ENCODE measurements around the gene BUD13.

The BUD13 gene

DNA sequence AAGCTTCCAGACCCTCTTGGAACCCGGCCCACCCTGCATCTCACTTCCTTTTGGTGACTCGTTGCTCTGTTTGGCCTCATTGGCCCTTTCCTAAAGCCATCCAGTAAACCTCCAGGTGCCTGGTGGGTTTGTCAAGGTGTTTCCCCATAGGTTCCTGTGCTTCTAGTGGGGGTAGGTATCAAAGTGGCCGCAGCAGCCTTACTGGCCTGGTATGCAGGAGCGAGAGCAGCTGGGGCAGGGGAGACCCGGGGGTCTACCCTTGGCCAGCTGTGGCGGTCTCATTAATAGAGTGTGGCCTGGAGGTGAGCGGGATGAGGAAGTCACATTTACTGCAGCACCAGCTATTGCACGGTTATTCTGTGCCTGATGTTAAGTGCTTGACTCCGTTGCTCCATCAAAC, 46.3 kb upstream of the BUD13 start:
- no peaks in the 10 kb centered on the region for H3K36me3 ChIP-seq (replicated peaks; ENCODE audit: insufficient read depth, low read length)
- no peaks in the 10 kb centered on the region for H3K9me2 ChIP-seq (replicated peaks; ENCODE audit: insufficient read depth, low read length)
- H2AFZ ChIP-seq (ENCODE audit: low read length) = no peak overlapping the region
- no peaks in the 10 kb centered on the region for H3F3A ChIP-seq (ENCODE audit: insufficient read depth, low read length)
- no peak overlapping the region for H3K4me2 ChIP-seq (ENCODE audit: low read depth, low read length)
- H3K4me3 ChIP-seq (ENCODE audit: low read length) = no peak overlapping the region
- no peak for TF ChIP-seq EZH2phosphoT487 (IDR thresholded peaks at IDR 0.05; ENCODE audit: low read length)
- TF ChIP-seq, protein P1, sequence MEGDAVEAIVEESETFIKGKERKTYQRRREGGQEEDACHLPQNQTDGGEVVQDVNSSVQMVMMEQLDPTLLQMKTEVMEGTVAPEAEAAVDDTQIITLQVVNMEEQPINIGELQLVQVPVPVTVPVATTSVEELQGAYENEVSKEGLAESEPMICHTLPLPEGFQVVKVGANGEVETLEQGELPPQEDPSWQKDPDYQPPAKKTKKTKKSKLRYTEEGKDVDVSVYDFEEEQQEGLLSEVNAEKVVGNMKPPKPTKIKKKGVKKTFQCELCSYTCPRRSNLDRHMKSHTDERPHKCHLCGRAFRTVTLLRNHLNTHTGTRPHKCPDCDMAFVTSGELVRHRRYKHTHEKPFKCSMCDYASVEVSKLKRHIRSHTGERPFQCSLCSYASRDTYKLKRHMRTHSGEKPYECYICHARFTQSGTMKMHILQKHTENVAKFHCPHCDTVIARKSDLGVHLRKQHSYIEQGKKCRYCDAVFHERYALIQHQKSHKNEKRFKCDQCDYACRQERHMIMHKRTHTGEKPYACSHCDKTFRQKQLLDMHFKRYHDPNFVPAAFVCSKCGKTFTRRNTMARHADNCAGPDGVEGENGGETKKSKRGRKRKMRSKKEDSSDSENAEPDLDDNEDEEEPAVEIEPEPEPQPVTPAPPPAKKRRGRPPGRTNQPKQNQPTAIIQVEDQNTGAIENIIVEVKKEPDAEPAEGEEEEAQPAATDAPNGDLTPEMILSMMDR (IDR thresholded peaks at IDR 0.05; ENCODE audit: low read length) = no peak
- no peak for TF ChIP-seq EZH2 (optimal IDR thresholded peaks at IDR 0.05; ENCODE audit: low read depth, low read length)
- H3K79me2 ChIP-seq (ENCODE audit: low read length) = no peaks in the 10 kb centered on the region
- H3K27ac ChIP-seq (ENCODE audit: low read length) = no peak overlapping the region
- no peaks in the 10 kb centered on the region for H3K9me3 ChIP-seq (replicated peaks; ENCODE audit: insufficient read depth, low read length)
- no peaks in the 10 kb centered on the region for H4K20me1 ChIP-seq (ENCODE audit: insufficient read depth, low read length)
- no peaks in the 10 kb centered on the region for H3K4me1 ChIP-seq (ENCODE audit: low read length)
- H3K9ac ChIP-seq (ENCODE audit: low read length) = no peak overlapping the region
- DNase-seq = no peak
- H3K27me3 ChIP-seq (replicated peaks; ENCODE audit: insufficient read depth, low read length) = no peaks in the 10 kb centered on the region

DNA sequence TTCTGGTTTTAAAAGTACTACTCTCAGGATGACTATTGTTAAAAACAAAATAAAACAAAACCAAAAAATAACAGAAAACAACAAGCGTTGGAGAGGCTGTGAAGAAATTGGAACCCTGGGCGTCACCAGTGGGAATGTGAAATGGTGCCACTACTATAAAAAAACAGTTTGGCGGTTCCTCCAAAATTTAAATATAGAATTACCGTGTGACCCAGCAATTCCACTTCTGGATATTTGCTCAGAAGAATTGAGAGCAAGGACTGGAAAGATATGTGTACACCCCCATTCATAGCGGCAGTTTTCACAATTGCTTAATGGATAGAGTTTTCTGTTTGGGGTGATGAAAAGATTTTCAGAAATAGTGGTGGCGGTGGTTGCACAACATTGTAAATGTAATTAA, 41.7 kb upstream of the BUD13 start:
- Histone ChIP-seq H3K9me3 (replicated peaks; ENCODE audit: insufficient read depth, low read length) (no peaks in the 10 kb centered on the region), H3K27me3 (replicated peaks; ENCODE audit: insufficient read depth, low read length) (no peaks in the 10 kb centered on the region), H3K27ac (ENCODE audit: low read length) (no peak overlapping the region), H3K79me2 (ENCODE audit: low read length) (no peaks in the 10 kb centered on the region), H3F3A (ENCODE audit: insufficient read depth, low read length) (no peaks in the 10 kb centered on the region), H3K4me3 (ENCODE audit: low read length) (no peak overlapping the region), H2AFZ (ENCODE audit: low read length) (no peak overlapping the region), H3K4me1 (ENCODE audit: low read length) (no peaks in the 10 kb centered on the region), H3K4me2 (ENCODE audit: low read depth, low read length) (no peak overlapping the region), H4K20me1 (ENCODE audit: insufficient read depth, low read length) (no peaks in the 10 kb centered on the region), H3K9me2 (replicated peaks; ENCODE audit: insufficient read depth, low read length) (no peaks in the 10 kb centered on the region), H3K36me3 (replicated peaks; ENCODE audit: insufficient read depth, low read length) (no peaks in the 10 kb centered on the region), H3K9ac (ENCODE audit: low read length) (no peak overlapping the region)
- no peak for TF ChIP-seq EZH2 (optimal IDR thresholded peaks at IDR 0.05; ENCODE audit: low read depth, low read length)
- DNase-seq = no peak

DNA sequence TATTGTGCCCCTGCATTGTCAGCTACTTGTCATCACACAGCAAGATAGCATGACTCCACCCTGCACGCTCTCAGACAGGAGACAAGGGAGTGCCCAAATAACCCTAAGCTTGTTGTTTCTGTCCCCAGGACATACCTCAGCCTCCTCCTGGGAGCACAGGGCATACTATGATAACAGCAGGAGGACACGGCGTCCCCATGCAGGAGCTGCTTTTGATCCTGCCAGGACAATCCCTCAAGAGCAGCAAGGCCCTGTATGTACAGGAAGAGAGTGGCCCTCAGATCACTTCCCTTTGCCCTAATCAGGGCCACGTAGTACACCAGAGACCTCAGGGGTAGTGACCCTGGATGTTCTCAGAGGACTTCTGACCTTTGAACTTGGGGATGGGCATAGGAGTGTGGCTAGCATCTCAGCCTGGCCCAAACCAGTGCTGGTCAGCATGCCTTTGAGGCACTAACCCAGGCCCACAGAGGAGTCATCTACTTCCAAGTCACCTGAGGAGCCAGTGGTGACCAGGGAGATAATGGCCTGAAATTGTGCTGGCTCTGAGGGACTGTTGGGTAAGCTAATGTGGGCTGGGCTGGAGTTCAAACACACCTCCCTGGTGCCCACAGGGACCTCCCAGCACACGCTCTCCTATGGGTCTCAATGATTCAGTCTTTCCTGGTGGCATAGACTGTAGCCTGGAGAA, 41.1 kb upstream of the BUD13 start:
- no peaks in the 10 kb centered on the region for H3K27me3 ChIP-seq (replicated peaks; ENCODE audit: insufficient read depth, low read length)
- H3K79me2 ChIP-seq (ENCODE audit: low read length) = no peaks in the 10 kb centered on the region
- no peaks in the 10 kb centered on the region for H3F3A ChIP-seq (ENCODE audit: insufficient read depth, low read length)
- no peaks in the 10 kb centered on the region for H3K36me3 ChIP-seq (replicated peaks; ENCODE audit: insufficient read depth, low read length)
- H3K27ac ChIP-seq (ENCODE audit: low read length) = no peak overlapping the region
- H3K9me2 ChIP-seq (replicated peaks; ENCODE audit: insufficient read depth, low read length) = no peaks in the 10 kb centered on the region
- no peak overlapping the region for H3K9ac ChIP-seq (ENCODE audit: low read length)
- TF ChIP-seq, protein P1 (IDR thresholded peaks at IDR 0.05; ENCODE audit: low read length) = no peak
- TF ChIP-seq EZH2phosphoT487 (IDR thresholded peaks at IDR 0.05; ENCODE audit: low read length) = no peak
- no peak for TF ChIP-seq EZH2 (optimal IDR thresholded peaks at IDR 0.05; ENCODE audit: low read depth, low read length)
- no peaks in the 10 kb centered on the region for H3K4me1 ChIP-seq (ENCODE audit: low read length)
- no peaks in the 10 kb centered on the region for H3K9me3 ChIP-seq (replicated peaks; ENCODE audit: insufficient read depth, low read length)
- H3K4me2 ChIP-seq (ENCODE audit: low read depth, low read length) = no peak overlapping the region
- no peaks in the 10 kb centered on the region for H4K20me1 ChIP-seq (ENCODE audit: insufficient read depth, low read length)
- no peak overlapping the region for H3K4me3 ChIP-seq (ENCODE audit: low read length)
- DNase-seq = no peak
- H2AFZ ChIP-seq (ENCODE audit: low read length) = no peak overlapping the region

DNA sequence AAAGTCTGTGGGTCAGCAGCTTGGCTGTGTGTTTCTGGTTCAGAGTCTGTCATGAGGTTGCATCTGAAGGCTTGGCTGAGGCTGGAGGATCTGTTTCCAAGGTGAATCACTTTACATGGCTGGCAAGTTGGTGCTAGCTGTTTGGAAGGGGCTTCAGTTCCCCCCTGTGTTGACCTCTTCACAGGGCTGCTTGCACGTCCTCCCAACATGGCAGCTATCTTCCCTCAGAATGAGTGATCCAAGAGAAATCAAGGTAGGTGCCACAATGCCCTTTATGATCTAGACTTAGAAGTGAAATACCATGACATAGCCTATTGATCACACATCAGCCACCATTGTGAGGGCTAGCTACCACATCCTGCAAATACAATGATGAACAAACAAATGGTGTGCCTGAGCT, 40.4 kb upstream of the BUD13 start:
- DNase-seq = no peak
- Histone ChIP-seq H3K9me3 (replicated peaks; ENCODE audit: insufficient read depth, low read length) (no peaks in the 10 kb centered on the region), H3K36me3 (replicated peaks; ENCODE audit: insufficient read depth, low read length) (no peaks in the 10 kb centered on the region), H3K79me2 (ENCODE audit: low read length) (no peaks in the 10 kb centered on the region), H4K20me1 (ENCODE audit: insufficient read depth, low read length) (no peaks in the 10 kb centered on the region), H3F3A (ENCODE audit: insufficient read depth, low read length) (no peaks in the 10 kb centered on the region), H3K9me2 (replicated peaks; ENCODE audit: insufficient read depth, low read length) (no peaks in the 10 kb centered on the region), H3K27me3 (replicated peaks; ENCODE audit: insufficient read depth, low read length) (no peaks in the 10 kb centered on the region), H3K4me1 (ENCODE audit: low read length) (no peaks in the 10 kb centered on the region), H2AFZ (ENCODE audit: low read length) (no peak overlapping the region), H3K4me3 (ENCODE audit: low read length) (no peak overlapping the region), H3K9ac (ENCODE audit: low read length) (no peak overlapping the region), H3K27ac (ENCODE audit: low read length) (no peak overlapping the region), H3K4me2 (ENCODE audit: low read depth, low read length) (no peak overlapping the region)
- TF ChIP-seq, protein P1 (IDR thresholded peaks at IDR 0.05; ENCODE audit: low read length) = no peak
- TF ChIP-seq EZH2 (optimal IDR thresholded peaks at IDR 0.05; ENCODE audit: low read depth, low read length) (no peak), EZH2phosphoT487 (IDR thresholded peaks at IDR 0.05; ENCODE audit: low read length) (no peak)
